ENCODE data around the gene EIF3CL.
"Not testable (repeated sequence)": the region's sequence is repeated elsewhere in the genome, so short reads cannot be mapped to it uniquely, and the experiment has no call there.

DNA sequence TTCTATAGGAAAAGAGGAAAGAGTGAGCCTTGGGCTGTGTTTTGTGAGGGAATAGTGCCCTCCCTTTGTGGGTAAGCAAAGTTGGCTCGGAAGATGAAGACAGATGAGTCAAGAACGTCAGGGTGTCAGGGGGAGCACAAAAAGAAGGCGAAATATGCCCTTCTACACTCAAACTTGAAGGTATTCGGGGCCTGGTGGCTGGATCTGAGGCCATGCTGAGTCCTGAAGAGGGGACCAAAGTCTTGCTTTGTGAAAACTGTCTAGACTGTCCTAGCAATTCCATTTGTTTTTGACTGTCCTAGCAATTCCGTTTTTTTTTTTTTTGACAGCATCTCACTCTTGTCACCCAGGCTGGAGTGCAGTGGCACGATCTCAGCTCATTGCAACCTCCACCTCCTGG, 35.3 kb upstream of the EIF3CL start:
- TF ChIP-seq, protein P1, sequence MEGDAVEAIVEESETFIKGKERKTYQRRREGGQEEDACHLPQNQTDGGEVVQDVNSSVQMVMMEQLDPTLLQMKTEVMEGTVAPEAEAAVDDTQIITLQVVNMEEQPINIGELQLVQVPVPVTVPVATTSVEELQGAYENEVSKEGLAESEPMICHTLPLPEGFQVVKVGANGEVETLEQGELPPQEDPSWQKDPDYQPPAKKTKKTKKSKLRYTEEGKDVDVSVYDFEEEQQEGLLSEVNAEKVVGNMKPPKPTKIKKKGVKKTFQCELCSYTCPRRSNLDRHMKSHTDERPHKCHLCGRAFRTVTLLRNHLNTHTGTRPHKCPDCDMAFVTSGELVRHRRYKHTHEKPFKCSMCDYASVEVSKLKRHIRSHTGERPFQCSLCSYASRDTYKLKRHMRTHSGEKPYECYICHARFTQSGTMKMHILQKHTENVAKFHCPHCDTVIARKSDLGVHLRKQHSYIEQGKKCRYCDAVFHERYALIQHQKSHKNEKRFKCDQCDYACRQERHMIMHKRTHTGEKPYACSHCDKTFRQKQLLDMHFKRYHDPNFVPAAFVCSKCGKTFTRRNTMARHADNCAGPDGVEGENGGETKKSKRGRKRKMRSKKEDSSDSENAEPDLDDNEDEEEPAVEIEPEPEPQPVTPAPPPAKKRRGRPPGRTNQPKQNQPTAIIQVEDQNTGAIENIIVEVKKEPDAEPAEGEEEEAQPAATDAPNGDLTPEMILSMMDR (IDR thresholded peaks at IDR 0.05; ENCODE audit: low read depth, low read length): not testable (repeated sequence)
- not testable (repeated sequence) for TF ChIP-seq EZH2phosphoT487 (IDR thresholded peaks at IDR 0.05; ENCODE audit: low read depth)

Measured in OCI-LY3 (cell line).